C1 segment of cervical spinal cord (tissue), 14 donors: ENCODE results near the gene LCT.
"Not testable (repeated sequence)": the region's sequence is repeated elsewhere in the genome, so short reads cannot be mapped to it uniquely, and the experiment has no call there.

Source experiments
- DNase-seq, 14 donors: peaks; one replicate each; lab custom pipeline; 2025; lab: John Stamatoyannopoulos, UW

Gene LCT

GRCh38 chr2:135798275-135798705 is 38.7 kb downstream of the LCT start:
- no peak for DNase-seq

GRCh38 chr2:135797497-135798274 is 39.3 kb downstream of the LCT start:
- peak in 5 of 14 donors; percentile 0 to 28 (median 9) for DNase-seq

- no peak for DNase-seq
These were observed 40.4 kb downstream of the LCT start for GRCh38 chr2:135796606-135797005.

DNA sequence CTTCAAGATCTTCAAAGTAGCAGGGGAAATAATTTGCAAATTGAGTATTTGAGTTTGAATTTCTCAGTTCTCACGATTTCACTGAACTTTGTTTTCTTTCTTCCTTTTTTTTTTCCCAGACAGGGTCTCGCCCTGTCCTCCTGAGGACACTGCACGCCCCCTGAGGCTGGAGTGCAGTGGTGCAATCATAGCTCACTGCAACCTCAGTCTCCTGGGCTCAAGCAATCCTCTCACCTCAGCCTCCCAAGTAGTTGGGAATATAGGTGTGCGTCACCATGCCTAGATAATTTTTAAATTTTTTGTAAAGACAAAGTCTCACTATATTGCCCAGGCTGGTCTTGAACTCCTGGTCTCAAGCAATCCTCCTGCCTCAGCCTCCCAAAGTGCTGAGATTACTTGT is 41.3 kb downstream of the LCT start:
- DNase-seq, result not testable (repeated sequence)

GRCh38 chr2:135792401-135793150 is 44.4 kb downstream of the LCT start:
- DNase-seq, result no peak

- DNase-seq, result no peak
These were observed 45.4 kb downstream of the LCT start for GRCh38 chr2:135791418-135792190.

- no peak for DNase-seq
These were observed 46.6 kb downstream of the LCT start for GRCh38 chr2:135790423-135790822.

- no peak for DNase-seq
These were observed 50.2 kb downstream of the LCT start for GRCh38 chr2:135786823-135787222.

DNA sequence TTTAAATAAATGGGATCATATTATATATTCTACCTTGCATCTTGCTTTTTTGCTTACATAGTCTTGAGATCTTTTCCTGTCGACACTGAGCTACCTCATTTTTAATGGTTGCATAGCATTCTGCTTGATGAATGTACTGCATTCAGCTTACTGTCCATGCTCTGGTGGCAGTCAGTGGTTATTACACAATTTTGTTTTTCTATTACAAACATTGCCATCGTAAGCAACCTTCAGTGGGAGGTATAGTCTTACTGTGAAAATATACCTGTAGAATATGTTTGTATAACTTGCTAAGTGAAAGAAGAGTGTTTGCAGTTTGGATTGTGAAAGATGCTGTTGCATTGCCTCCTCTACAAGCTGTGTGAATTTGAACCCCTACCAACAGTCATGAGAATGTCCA is 52.0 kb downstream of the LCT start:
- DNase-seq, result no peak

DNA sequence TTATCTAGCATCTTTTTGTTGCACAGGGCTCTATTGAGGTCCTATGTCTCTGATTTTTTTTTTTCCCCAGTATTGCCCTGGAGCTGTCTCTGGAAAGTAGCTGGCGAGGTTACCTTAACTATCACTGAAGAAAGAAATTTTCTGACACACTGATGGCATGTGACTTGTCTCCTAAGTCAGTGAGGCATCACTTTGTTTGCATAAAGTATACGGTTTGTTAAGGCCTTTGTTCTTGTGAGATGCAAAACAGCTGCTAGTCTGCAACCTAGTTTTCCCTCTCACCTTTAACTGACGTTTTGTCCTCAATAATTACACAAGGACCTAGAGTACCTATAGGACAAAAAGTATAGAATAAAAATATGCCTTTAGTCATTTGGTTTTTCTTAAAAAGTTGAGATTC is 53.5 kb downstream of the LCT start:
- DNase-seq, result no peak

DNA sequence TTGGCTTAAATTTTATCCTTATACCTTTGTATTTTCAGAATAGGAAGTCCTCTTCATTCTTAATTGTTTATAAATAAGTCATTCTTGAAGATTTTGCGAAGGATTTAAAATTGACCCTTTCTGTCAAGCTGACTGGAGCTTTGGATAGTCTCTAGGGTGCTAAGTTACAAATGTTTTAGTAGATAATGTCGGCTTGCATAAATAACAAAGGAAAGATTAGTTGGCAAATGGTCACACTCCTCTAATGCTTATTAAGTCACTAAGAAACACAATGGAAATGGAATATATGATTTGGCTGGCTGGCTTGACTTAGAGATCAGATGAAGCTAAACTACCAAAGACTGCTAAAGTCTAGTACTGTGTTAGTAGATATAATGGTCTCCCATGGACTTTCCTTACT is 54.8 kb downstream of the LCT start:
- no peak for DNase-seq

GRCh38 chr2:135776367-135776766 is 60.6 kb downstream of the LCT start:
- no peak for DNase-seq

DNA sequence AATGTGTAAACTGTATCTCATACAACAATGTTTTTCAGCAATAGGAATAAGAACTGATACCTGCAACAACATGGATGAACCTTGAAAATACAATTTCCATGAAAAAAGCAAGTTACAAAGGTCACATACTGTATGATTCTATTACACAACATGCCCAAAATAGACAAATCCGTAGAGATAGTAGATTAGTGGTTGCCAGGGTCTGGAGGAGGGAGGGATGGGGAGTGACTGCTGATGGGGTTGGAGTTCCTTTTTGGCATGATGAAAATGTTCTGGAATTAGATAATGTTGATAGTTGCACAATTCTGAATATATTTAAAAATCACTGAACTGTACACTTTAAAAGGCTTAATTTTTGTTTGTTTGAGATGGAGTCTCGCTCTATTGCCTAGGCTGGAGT is 61.6 kb downstream of the LCT start:
- no peak for DNase-seq

- no peak for DNase-seq
These were observed 63.1 kb downstream of the LCT start for GRCh38 chr2:135773917-135774316.

DNA sequence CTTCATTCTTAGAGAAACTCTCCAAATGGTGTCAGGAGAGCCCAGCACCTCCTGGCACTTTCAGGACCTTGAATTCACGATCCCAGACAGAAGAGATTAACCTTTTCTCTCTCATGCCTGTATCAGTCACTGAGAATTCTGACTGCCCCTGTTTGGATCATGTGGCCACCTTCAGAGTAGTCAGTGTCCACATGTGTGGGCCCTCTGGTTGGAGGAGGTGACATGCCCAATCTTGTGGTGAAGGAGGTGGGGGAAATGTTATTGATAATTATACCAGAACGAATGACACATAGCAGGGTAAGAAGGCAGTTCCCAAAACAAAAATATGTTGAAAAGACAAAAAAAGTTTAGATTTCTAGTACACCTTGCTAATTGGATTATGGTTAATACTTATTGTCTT is 63.7 kb downstream of the LCT start:
- no peak for DNase-seq

GRCh38 chr2:135768863-135769262 is 68.1 kb downstream of the LCT start:
- DNase-seq, result no peak

- DNase-seq, result no peak
These were observed 74.5 kb downstream of the LCT start for GRCh38 chr2:135762530-135762929.

GRCh38 chr2:135762022-135762421 is 75.0 kb downstream of the LCT start:
- no peak for DNase-seq

DNA sequence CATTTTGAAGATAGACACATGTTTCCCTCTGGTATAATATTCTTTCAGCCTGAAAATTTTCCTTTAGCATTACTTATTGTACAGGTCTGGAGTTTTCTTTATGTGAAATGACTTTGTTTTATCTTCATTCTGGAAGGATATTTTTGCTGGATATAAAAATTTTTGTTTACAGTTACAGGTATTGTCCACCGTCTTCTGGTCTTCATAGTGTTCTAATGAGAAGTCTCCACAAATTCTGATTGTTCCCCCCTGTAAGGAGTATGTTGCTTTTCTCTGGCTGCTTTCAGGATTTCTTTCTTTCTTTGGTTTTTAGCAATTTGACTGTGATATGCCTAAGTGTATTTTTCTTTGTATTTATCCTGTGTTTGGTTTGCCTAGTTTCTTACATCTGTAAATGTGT is 80.3 kb downstream of the LCT start:
- DNase-seq, result no peak

DNA sequence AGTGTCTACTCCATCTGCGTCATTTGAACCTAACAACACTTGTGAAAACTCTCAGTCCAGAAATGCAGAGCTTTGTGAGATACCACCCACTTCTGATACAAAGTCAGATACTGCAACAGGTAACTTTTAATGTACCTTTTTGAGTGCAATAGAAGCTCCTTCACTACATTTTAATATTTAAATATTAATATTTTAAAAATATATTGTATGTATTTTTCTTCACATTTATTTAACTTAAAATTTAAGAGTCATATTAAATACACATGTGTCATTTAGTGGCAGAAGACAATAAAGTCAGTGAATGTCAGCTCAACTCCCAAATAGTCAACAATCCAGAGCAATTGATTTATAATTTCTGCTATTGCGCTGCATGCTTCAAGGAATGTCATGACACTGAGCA is 81.4 kb downstream of the LCT start:
- no peak for DNase-seq

GRCh38 chr2:135745545-135745944 is 91.4 kb downstream of the LCT start:
- DNase-seq, result no peak

DNA sequence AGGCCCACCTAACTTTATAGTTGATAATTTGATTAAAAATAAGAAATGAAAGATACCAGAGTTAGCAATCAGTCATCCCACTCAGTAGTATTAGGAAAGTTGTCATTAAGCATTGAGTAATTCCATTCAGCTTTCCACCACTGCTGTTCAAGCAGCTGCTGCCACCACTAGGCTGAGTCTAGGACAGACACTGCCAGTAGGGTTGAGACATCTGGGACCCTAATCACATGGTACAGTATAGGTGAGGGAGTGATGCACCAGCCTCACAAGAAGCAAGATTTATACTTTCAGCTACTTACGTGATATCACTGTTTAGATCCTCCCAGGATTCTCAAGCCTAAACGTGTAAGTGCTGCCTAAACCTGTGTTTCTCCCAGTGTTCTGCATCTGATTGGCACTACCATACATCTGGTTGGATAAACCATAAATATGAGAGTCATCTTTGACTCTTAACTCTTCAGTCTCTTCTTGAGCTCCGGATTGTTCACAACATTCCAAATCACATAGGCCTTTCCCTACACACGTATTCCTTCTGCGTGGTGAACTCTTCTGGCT is 92.1 kb downstream of the LCT start:
- DNase-seq, result no peak
